Activated CD4-positive, alpha-beta T cell treated with anti-CD3 and anti-CD28 coated beads, Interleukin-10, Interleukin-2, amounts not matched to agents 100 ng/mL and 50 ng/mL, durations not matched to agents 16 hours and 8 hours (primary cell): ENCODE measurements around the gene MYL10.

ENCODE experiments used
- DNase-seq: peaks from one replicate; pipeline ENCODE4 v3.0.0-alpha.2; 2020

Gene MYL10

GRCh38 chr7:101629171-101629570 is at the start of gene MYL10:
Gene MYL10 (minus strand): TSS chr7:101629296. CDS start chr7:101629118, 178 bp downstream.
- DNase-seq = no peak

GRCh38 chr7:101678658-101679057 is 49.6 kb upstream of the MYL10 start:
- DNase-seq = no peak

GRCh38 chr7:101677797-101678479 is 48.8 kb upstream of the MYL10 start:
- no peak for DNase-seq

GRCh38 chr7:101677391-101677790 is 48.3 kb upstream of the MYL10 start:
- DNase-seq = no peak

- no peak for DNase-seq
Measured at GRCh38 chr7:101676956-101677355, 47.9 kb upstream of the MYL10 start.

GRCh38 chr7:101676062-101676598 is 47.0 kb upstream of the MYL10 start:
- no peak for DNase-seq

GRCh38 chr7:101674439-101674838 is 45.3 kb upstream of the MYL10 start:
- no peak for DNase-seq

- DNase-seq = no peak
Measured at GRCh38 chr7:101673951-101674350, 44.9 kb upstream of the MYL10 start.

GRCh38 chr7:101673315-101673714 is 44.2 kb upstream of the MYL10 start:
- no peak for DNase-seq

- no peak for DNase-seq
Measured at GRCh38 chr7:101671371-101672356, 42.6 kb upstream of the MYL10 start.

GRCh38 chr7:101669307-101669706 is 40.2 kb upstream of the MYL10 start:
- no peak for DNase-seq

- no peak for DNase-seq
Measured at GRCh38 chr7:101668726-101669125, 39.6 kb upstream of the MYL10 start.

GRCh38 chr7:101667920-101668319 is 38.8 kb upstream of the MYL10 start:
- no peak for DNase-seq

GRCh38 chr7:101667399-101667798 is 38.3 kb upstream of the MYL10 start:
- no peak for DNase-seq

GRCh38 chr7:101666741-101667140 is 37.6 kb upstream of the MYL10 start:
- no peak for DNase-seq

GRCh38 chr7:101666293-101666692 is 37.2 kb upstream of the MYL10 start:
- no peak for DNase-seq

- DNase-seq = no peak
Measured at GRCh38 chr7:101664893-101665471, 35.9 kb upstream of the MYL10 start.

GRCh38 chr7:101664436-101664835 is 35.3 kb upstream of the MYL10 start:
- DNase-seq = no peak

- no peak for DNase-seq
Measured at GRCh38 chr7:101663747-101664146, 34.7 kb upstream of the MYL10 start.

GRCh38 chr7:101662447-101662998 is 33.4 kb upstream of the MYL10 start:
- no peak for DNase-seq

GRCh38 chr7:101659706-101660105 is 30.6 kb upstream of the MYL10 start:
- DNase-seq = no peak

GRCh38 chr7:101657171-101657570 is 28.1 kb upstream of the MYL10 start:
- DNase-seq = no peak

GRCh38 chr7:101651112-101651511 is 22.0 kb upstream of the MYL10 start:
- no peak for DNase-seq
